Superior temporal gyrus (tissue), 1 donor: ENCODE results near the gene KAZN.

ENCODE experiments used
- DNase-seq: peaks from one replicate; pipeline ENCODE4 v3.0.0-alpha.2; 2016; ENCODE audit errors: extremely low spot score

The KAZN gene

DNA sequence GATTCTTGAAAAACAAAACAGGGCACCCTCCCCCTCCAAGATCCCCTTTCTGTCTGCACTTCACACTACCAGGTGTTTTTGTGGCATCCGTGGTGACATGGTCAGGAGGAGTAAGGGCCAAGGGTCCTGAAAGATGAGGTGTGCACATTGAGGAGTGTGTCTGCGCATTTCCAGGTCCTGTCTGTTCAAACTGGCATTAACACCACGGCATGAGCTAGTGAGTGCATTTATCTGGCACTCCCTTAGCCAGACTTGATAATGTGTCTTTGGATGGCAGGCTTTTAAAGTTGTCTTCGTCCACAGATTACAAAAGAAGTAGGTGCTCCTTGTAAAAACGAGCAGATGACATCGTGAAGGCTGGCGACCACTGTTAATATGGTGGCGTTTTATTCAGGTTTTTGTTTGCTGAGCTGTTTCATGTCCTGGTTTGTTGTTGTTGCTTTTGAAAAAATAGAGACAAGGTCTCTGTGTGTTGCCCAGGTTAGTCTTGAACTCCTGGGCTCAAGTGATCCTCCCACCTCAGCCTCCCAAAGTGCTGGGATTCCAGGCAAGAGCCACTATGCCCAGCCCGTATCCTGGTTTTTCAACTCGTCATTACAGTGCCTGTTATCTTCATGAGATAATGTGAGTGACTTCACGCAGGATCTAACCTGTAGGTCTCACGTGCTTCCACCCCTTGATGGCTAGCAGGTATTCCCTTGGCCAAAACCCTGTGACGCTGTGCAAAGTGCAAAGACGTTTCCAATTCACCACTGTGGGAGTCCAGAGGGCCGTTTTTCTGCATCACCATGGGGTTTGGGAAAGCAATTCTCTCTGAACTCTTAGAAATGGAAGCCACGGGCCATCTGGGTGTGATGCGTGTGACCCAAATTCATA, 559.3 kb downstream of the KAZN start:
- no peak for DNase-seq

DNA sequence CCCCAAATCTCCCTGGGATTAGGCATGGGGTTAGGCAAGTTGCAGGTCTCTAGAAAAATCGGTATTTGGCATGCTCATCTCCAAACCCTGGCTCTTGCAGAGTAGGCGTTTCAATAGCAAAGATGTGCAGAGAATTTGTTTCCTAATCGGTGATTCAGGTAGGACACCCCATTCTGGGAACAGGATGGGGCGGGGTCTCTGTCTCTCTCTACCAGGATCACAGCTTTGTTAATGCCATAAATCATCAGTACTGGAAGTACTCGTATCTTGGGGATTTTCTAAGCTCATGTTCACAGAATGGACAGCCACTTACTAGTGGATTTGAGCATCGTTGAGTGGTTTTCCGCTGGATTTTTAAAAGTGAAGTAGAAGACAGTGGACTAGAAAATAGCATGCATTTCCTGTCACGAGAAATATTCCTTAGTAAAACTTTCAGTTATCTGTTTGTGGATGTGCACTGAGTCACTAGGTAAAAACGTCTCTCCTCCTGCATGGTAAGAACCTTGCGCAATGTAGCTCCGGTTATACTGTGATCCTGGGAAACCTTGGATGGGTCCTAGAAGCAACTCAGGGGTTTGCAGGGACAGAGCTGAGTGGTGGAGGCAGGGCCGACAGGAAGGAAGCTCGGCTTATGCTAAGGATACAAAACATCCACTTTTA, 560.2 kb downstream of the KAZN start:
- no peak for DNase-seq

DNA sequence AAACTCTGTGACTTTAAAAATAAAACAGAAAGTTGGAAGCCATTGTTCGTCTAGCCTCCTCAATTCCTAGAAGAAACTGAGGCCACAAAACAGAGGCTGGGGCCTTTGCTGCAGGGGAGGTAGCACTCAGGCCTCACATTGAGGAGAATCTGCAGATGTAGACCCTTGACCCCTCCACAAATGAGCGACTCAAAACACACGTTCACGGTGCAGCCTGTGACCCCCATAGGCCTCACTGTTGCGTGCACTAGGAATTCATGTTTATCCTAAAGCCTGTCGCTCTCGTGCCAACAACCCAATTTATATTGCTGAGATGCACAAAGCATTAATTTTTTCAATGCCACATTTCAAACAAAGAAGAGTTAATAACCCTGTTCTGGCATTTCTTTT, 560.7 kb downstream of the KAZN start:
- DNase-seq, result no peak

DNA sequence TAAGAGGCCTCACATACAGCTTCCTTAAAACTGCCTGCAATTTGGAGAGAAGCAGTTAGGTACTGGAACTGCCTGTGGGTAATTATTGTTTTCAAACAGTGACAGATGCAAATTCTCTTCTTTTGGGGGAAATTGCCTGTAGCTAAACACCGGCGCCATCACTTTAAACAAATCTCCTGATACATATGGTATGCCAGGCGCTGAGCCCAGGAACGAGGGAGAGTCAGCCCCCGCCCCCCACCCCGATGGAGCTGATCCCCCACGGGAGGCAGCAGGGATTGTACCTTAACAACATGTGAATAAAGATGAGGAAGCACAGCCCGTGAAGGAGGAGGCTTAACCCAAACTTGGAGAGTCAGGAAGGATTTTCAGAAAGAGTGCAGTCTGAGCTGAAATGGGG, 562.1 kb downstream of the KAZN start:
- no peak for DNase-seq

DNA sequence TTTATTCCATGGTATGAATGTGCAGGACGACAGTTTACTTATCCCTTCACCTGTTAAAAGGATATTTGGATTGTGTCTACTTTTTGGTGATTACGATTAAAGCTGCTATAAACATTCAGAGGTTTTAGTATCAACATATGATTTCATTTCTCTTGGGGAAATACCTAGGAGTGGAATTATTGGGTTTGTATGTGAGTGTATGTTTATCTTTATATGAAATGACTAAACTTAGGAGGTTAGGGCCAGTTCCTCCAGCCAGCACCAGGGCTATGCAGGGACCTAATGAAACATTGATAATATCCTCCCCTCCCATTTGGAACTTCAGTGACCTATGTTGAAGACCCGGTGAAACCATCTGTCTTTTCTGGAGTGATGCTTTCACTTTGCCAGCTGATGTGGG, 568.9 kb downstream of the KAZN start:
- no peak for DNase-seq
